ENCODE data around the gene CDKL4. TPM values are rescaled to one million over a fixed set of nuclear protein-coding genes. Genes with fewer than 3 reads are reported as not detected.

CDKL4 gene
- total and polyA plus RNA-seq, 2 of the 13 experiments (the other 11 are each of a cell fraction or from before 2014, with no cell fraction given) = 0.29 to 0.50 TPM

GRCh38 chr2:39133215-39133851, 110.4 kb downstream of the CDKL4 start (continued):
- 0 out of 2 replicates have a peak, but pooled peaks have one; percentile 14 for TF ChIP-seq ZNF335 (CRISPR knock-in tag; IDR thresholded peaks at IDR 0.05)
- no peak for TF ChIP-seq ZNF264 (CRISPR knock-in tag; IDR thresholded peaks at IDR 0.05)
- TF ChIP-seq ZNF574 (CRISPR knock-in tag; IDR thresholded peaks at IDR 0.05) = 0 out of 2 replicates have a peak, but pooled peaks have one; percentile 9
- no peak for TF ChIP-seq TCF7 (IDR thresholded peaks at IDR 0.05; ENCODE audit: low read depth)
- TF ChIP-seq HES4 (CRISPR knock-in tag; IDR thresholded peaks at IDR 0.05; ENCODE audit: borderline replicate concordance) = 0 out of 2 replicates have a peak, but pooled peaks have one; percentile 23
- 0 out of 2 replicates have a peak, but pooled peaks have one; percentile 25 for TF ChIP-seq MAF1 (CRISPR knock-in tag; IDR thresholded peaks at IDR 0.05; ENCODE audit: borderline replicate concordance)
- 0 out of 2 replicates have a peak, but pooled peaks have one; percentile 18 for TF ChIP-seq TP53 (CRISPR knock-in tag; conservative IDR thresholded peaks at IDR 0.05)
- 0 out of 2 replicates have a peak, but pooled peaks have one; percentile 32 for TF ChIP-seq FOXA3 (CRISPR knock-in tag; IDR thresholded peaks at IDR 0.05)
- no peak for TF ChIP-seq ZNF503 (CRISPR knock-in tag; IDR thresholded peaks at IDR 0.05)
- TF ChIP-seq ZNF567 (CRISPR knock-in tag; IDR thresholded peaks at IDR 0.05; ENCODE audit: borderline replicate concordance) = no peak
- TF ChIP-seq MEIS1 (CRISPR knock-in tag; IDR thresholded peaks at IDR 0.05; ENCODE audit: borderline replicate concordance) = no peak
- TF ChIP-seq SYNCRIP (IDR thresholded peaks at IDR 0.05; ENCODE audit: insufficient read depth, low read depth, low read length) = no peak
- TF ChIP-seq HOXA5 (CRISPR knock-in tag; IDR thresholded peaks at IDR 0.05) = 0 out of 2 replicates have a peak, but pooled peaks have one; percentile 48
- 0 out of 2 replicates have a peak, but pooled peaks have one; percentile 3 for TF ChIP-seq STAT6 (CRISPR knock-in tag; IDR thresholded peaks at IDR 0.05; ENCODE audit: borderline replicate concordance)
- TF ChIP-seq ZNF253 (CRISPR knock-in tag; IDR thresholded peaks at IDR 0.05; ENCODE audit: borderline replicate concordance) = no peak
- peak; percentile 53; the same call in 1 of the 2 replicates for TF ChIP-seq BCL6 (CRISPR knock-in tag; IDR thresholded peaks at IDR 0.05)
- 0 out of 2 replicates have a peak, but pooled peaks have one; percentile 12 for TF ChIP-seq ZNF629 (CRISPR knock-in tag; conservative IDR thresholded peaks at IDR 0.05)
- TF ChIP-seq ZNF354B (CRISPR knock-in tag; IDR thresholded peaks at IDR 0.05) = no peak
- TF ChIP-seq NFKB2 (CRISPR knock-in tag; IDR thresholded peaks at IDR 0.05; ENCODE audit: borderline replicate concordance) = no peak
- TF ChIP-seq ISX (CRISPR knock-in tag; conservative IDR thresholded peaks at IDR 0.05) = 0 out of 2 replicates have a peak, but pooled peaks have one; percentile 34
- TF ChIP-seq ZNF10 (CRISPR knock-in tag; IDR thresholded peaks at IDR 0.05; ENCODE audit: borderline replicate concordance, low read depth) = no peak

Measured in HepG2 (cell line).